GM19455 (cell line): ENCODE data around the gene TDRD9.

Experiments
- ATAC-seq: cut with Tn5 transposase; IDR thresholded peaks from one replicate; pipeline ENCODE4 v1.9.1; 2021; ENCODE audit not compliant: unreplicated experiment

Gene TDRD9

GRCh38 chr14:103890821-103891666 is 37.2 kb upstream of the TDRD9 start:
- ATAC-seq: no peak

- no peak for ATAC-seq
Observed at GRCh38 chr14:103891667-103892215, 36.5 kb upstream of the TDRD9 start.

GRCh38 chr14:103892247-103892646 is 36.0 kb upstream of the TDRD9 start:
- ATAC-seq: no peak

GRCh38 chr14:103894034-103894722 is 34.1 kb upstream of the TDRD9 start:
- ATAC-seq: no peak

GRCh38 chr14:103894723-103895059 is 33.6 kb upstream of the TDRD9 start:
- no peak for ATAC-seq

GRCh38 chr14:103896578-103896977 is 31.7 kb upstream of the TDRD9 start:
- no peak for ATAC-seq

GRCh38 chr14:103897075-103897947 is 30.9 kb upstream of the TDRD9 start:
- no peak for ATAC-seq

GRCh38 chr14:103898204-103898603 is 30.1 kb upstream of the TDRD9 start:
- ATAC-seq: no peak

- no peak for ATAC-seq
Observed at GRCh38 chr14:103898711-103899110, 29.5 kb upstream of the TDRD9 start.

- ATAC-seq: no peak
Observed at GRCh38 chr14:103899316-103899715, 28.9 kb upstream of the TDRD9 start.

- no peak for ATAC-seq
Observed at GRCh38 chr14:103899833-103900232, 28.4 kb upstream of the TDRD9 start.

GRCh38 chr14:103904493-103905107 is 23.7 kb upstream of the TDRD9 start:
- ATAC-seq: no peak

GRCh38 chr14:103905842-103906456 is 22.3 kb upstream of the TDRD9 start:
- no peak for ATAC-seq

- ATAC-seq: no peak
Observed at GRCh38 chr14:103908580-103908979, 19.7 kb upstream of the TDRD9 start.

GRCh38 chr14:103909531-103910261 is 18.6 kb upstream of the TDRD9 start:
- no peak for ATAC-seq

GRCh38 chr14:103910262-103910935 is 17.9 kb upstream of the TDRD9 start:
- no peak for ATAC-seq

- no peak for ATAC-seq
Observed at GRCh38 chr14:103910984-103911383, 17.3 kb upstream of the TDRD9 start.

GRCh38 chr14:103915616-103916015 is 12.6 kb upstream of the TDRD9 start:
- ATAC-seq: no peak

GRCh38 chr14:103916636-103917262 is 11.5 kb upstream of the TDRD9 start:
- no peak for ATAC-seq
